C4-2B (cell line): Measurements from ENCODE around the gene TMEM38B.
"Not testable (repeated sequence)": the region's sequence is repeated elsewhere in the genome, so short reads cannot be mapped to it uniquely, and the experiment has no call there.

ENCODE experiments used
- H3K27ac ChIP-seq: fragments of 450-650 bp; 2 replicates; pipeline ENCODE4 v1.5.1; 2017
- ZFX ChIP-seq: fragments of 450-650 bp; IDR thresholded peaks from 2 replicates; pipeline ENCODE4 v1.6.1; 2017
- TF ChIP-seq, protein P1 (sequence below): fragments of 450-650 bp; conservative IDR thresholded peaks from 2 replicates; pipeline ENCODE4 v1.5.1; 2017; ENCODE audit warnings: mild to moderate bottlenecking

The TMEM38B gene

DNA sequence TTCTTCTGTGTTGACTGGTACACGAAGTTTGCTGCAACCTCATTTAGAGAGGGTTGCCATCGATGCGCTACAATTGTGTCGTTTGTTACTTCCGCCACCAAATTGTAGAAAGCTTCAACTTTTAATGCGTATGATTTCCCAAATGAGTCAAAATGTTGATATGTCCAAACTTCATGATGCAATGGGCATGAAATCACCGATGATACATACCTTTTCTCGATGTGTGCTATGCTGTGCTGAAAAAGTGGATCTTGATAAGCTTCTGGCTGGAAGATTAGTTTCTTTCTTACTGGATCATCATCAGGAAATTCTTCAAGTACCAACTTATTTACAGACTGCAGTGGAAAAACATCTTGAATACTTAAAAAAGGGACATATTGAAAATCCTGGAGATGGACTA, 65.7 kb downstream of the TMEM38B start:
- no peak overlapping the region for H3K27ac ChIP-seq
- no peak for TF ChIP-seq ZFX
- TF ChIP-seq, protein P1, sequence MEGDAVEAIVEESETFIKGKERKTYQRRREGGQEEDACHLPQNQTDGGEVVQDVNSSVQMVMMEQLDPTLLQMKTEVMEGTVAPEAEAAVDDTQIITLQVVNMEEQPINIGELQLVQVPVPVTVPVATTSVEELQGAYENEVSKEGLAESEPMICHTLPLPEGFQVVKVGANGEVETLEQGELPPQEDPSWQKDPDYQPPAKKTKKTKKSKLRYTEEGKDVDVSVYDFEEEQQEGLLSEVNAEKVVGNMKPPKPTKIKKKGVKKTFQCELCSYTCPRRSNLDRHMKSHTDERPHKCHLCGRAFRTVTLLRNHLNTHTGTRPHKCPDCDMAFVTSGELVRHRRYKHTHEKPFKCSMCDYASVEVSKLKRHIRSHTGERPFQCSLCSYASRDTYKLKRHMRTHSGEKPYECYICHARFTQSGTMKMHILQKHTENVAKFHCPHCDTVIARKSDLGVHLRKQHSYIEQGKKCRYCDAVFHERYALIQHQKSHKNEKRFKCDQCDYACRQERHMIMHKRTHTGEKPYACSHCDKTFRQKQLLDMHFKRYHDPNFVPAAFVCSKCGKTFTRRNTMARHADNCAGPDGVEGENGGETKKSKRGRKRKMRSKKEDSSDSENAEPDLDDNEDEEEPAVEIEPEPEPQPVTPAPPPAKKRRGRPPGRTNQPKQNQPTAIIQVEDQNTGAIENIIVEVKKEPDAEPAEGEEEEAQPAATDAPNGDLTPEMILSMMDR, result no peak

DNA sequence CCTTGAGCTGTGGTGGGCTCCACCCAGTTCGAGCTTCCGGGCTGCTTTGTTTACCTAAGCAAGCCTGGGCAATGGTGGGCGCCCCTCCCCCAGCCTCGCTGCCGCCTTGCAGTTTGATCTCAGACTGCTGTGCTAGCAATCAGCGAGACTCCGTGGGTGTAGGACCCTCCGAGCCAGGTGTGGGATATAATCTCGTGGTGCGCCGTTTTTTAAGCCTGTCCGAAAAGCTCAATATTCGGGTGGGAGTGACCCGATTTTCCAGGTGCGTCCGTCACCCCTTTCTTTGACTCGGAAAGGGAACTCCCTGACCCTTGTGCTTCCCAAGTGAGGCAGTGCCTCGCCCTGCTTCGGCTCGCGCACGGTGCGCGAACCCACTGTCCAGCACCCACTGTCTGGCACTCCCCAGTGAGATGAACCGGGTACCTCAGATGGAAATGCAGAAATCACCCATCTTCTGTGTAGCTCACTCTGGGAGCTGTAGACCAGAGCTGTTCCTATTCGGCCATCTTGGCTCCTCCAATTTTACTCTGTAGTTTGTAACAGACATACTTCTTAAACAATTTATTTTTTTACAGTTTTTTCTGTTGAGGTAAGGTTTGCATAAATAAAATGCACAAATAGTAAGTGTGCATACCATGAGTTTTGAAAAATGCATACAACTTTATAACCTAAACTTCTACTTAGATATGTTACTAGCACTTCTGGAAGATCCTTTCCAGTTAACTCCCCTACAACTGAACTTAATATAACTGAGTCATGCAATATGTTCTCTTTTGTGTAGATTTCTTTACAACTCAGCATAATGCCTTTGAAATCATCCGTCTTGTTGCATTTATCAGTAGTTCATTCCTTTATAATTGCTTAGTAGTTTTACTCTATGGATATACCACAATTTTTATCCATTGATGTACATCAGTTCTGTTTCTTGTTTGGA, 88.5 kb downstream of the TMEM38B start:
- not testable (repeated sequence) for H3K27ac ChIP-seq

GRCh38 chr9:105783495-105783872, 89.1 kb downstream of the TMEM38B start:
- not testable (repeated sequence) for H3K27ac ChIP-seq

- H3K27ac ChIP-seq, result not testable (repeated sequence)
Observed at GRCh38 chr9:105786796-105787195, 92.5 kb downstream of the TMEM38B start.

DNA sequence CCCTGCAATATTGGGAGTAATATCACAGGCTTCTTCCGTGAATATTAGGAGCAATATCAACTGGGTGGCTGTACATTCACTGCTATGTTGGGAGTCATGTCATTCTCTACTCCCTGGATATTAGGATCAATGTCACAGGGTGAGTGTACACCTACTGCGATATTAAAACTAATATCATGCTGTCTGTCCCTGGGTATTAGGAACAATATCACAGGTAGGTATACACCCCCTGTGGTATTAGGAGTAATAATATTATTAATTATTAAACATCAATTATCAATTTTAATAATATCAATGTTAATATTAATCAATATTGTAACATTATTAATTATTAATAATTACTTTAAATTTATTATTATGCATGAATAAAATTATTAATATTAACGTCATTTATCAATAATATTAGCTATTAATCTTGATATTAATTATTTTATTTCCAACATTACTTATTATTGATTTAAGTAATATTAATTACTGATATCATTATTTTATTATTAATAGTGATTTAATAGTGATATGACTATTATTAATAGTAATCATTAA, 121.9 kb downstream of the TMEM38B start:
- no peak for TF ChIP-seq ZFX
- no peak overlapping the region for H3K27ac ChIP-seq

DNA sequence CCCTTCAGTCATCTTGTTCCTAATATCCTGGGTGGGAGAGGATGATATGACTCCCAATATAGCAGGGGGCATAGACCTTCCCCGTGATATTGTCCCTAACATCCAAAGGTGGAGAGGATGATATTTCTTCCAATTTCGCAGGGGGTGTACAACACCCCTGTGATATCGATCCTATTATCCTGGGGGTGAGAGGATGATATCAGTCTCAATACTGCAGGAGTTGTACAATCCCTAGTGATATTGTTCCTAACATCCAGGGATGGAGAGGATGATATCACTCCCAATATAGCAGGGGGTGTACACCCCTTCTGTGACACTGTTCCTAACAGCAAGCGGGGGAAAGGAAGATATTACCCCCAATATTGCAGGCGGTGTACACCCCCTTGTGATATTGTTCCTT, 122.6 kb downstream of the TMEM38B start:
- no peak overlapping the region for H3K27ac ChIP-seq
- TF ChIP-seq, protein P1, result no peak
- no peak for TF ChIP-seq ZFX

DNA sequence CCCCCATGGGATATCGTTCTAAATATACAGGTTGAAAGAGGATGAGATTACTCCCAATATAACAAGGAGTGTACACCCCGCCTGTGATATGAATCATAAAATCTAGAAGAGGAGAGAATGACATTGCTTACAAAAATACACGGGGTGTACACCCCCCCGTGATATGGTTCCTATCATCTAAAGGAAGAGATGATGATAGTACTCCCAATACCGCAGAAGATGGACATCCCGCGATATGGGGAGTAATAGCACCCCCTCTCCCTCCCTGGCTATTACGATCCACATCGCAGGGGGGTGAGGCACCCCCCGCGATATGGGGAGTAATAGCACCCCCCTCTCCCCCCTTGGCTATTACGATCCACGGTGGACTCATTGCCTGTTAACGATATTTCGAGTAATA, 124.6 kb downstream of the TMEM38B start:
- H3K27ac ChIP-seq, result no peak overlapping the region
- TF ChIP-seq ZFX, result no peak
- TF ChIP-seq, protein P1, result no peak

DNA sequence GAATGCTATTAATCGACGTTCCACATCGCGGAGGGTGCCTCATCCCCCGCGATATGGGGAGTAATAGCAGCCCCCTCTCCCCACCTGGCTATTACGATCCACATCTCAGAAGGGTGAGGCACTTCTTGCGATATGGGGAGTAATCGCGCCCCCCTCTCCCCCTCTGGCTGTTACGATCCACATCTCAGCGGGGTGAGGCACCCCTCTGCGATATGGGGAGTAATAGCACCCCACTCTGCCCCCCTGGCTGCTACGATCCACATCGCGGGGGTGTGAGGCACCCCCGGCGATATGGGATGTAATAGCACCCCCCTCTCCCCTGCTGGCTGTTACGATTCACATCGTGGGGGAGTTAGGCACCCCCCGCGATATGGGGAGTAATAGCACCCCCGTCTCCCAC, 128.5 kb downstream of the TMEM38B start:
- no peak overlapping the region for H3K27ac ChIP-seq
- TF ChIP-seq, protein P1, result no peak
- TF ChIP-seq ZFX, result no peak
